ENCODE data around the gene TIPARP. TPM values are rescaled to one million over a fixed set of nuclear protein-coding genes. Genes with fewer than 3 reads are reported as not detected.

The TIPARP gene
- total and polyA plus RNA-seq, 2 of the 13 experiments (the other 11 are each of a cell fraction or from before 2014, with no cell fraction given): 7.3 to 19.7 TPM

GRCh38 chr3:156750874-156751245 is 76.5 kb downstream of the TIPARP start (continued):
- TF ChIP-seq, protein P1, sequence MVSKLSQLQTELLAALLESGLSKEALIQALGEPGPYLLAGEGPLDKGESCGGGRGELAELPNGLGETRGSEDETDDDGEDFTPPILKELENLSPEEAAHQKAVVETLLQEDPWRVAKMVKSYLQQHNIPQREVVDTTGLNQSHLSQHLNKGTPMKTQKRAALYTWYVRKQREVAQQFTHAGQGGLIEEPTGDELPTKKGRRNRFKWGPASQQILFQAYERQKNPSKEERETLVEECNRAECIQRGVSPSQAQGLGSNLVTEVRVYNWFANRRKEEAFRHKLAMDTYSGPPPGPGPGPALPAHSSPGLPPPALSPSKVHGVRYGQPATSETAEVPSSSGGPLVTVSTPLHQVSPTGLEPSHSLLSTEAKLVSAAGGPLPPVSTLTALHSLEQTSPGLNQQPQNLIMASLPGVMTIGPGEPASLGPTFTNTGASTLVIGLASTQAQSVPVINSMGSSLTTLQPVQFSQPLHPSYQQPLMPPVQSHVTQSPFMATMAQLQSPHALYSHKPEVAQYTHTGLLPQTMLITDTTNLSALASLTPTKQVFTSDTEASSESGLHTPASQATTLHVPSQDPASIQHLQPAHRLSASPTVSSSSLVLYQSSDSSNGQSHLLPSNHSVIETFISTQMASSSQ (IDR thresholded peaks at IDR 0.05; ENCODE audit: low read depth): no peak
- TF ChIP-seq, protein P1 (CRISPR knock-in tag; IDR thresholded peaks at IDR 0.05; ENCODE audit: borderline replicate concordance): no peak
- no peak for TF ChIP-seq HES4 (CRISPR knock-in tag; IDR thresholded peaks at IDR 0.05; ENCODE audit: borderline replicate concordance)
- TF ChIP-seq ZBTB25 (CRISPR knock-in tag; IDR thresholded peaks at IDR 0.05): no peak
- no peak for TF ChIP-seq BHLHE40 (IDR thresholded peaks at IDR 0.05; ENCODE audit: low read length)
- no peak for TF ChIP-seq MZF1 (CRISPR knock-in tag; IDR thresholded peaks at IDR 0.05; ENCODE audit: borderline replicate concordance)
- TF ChIP-seq MED1 (CRISPR knock-in tag; IDR thresholded peaks at IDR 0.05): no peak
- no peak for TF ChIP-seq POLR2AphosphoS5 (IDR thresholded peaks at IDR 0.05; ENCODE audit: low read depth, low read length)

DNA sequence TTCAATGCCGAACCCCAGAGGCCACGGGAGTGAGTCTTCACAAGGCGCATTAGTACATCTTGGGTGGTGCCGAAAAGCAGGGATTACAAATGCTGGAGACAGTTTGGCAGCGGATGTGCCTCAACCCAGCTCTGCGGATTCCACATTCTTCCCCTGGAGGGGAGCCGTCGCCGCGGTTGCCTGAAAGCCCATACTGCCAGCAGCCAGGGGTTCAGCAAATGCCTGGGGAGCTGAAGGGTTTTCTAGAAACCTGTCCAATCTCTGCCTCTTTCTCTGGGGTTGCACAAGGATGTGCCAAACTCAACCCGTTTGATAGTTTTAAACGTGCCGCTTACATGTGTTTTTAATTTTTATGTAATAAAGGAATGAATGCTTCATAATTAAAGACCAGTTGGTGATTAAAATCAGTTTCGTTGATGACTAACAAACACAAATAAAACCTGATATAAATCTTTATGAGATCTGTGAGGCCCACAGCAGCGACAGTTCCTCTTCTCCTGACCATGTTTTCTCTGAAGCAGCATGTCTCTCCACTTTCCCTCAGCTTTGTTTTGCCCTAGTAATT is 77.2 kb downstream of the TIPARP start:
- TF ChIP-seq RFX3 (CRISPR knock-in tag; IDR thresholded peaks at IDR 0.05) (no peak), ZNF660 (CRISPR knock-in tag; IDR thresholded peaks at IDR 0.05; ENCODE audit: borderline replicate concordance, low read depth) (no peak)
- POLR2A ChIA-PET: no interaction called here

More for the DNA sequence above, 77.2 kb downstream of the TIPARP start:
- no peaks in the 10 kb centered on the region for H3K79me2 ChIP-seq (ENCODE audit: insufficient read depth, low read length)
- no TSS peak for BruUV-seq (replicated peaks)
- H3K4me1 ChIP-seq (ENCODE audit: insufficient read depth, low read length): peaks cover 25% of the 10 kb centered on the region
- WGBS (ENCODE audit: low lambda C conversion rate): 75% methylated on average over 13 of the region's 15 CpGs
- DNase-seq (ENCODE audit: low spot score) (no peak), ATAC-seq (no peak), FAIRE-seq (no peak)
- peaks cover 12% of the 10 kb centered on the region; the same call in 1 of the 2 replicates for H3K9me3 ChIP-seq (ENCODE audit: low read length)
- no peaks in the 10 kb centered on the region for H3K36me3 ChIP-seq (replicated peaks in 1 of 2; ENCODE audit: control insufficient read depth in 1 of 2, insufficient read depth in 2 of 2, low read length in 2 of 2)
- no peaks in the 10 kb centered on the region for H4K20me1 ChIP-seq (ENCODE audit: insufficient read depth, low read length)
- no peak overlapping the region for H3K4me3 ChIP-seq (replicated peaks in 1 of 3; ENCODE audit: insufficient read depth in 1 of 3, low read depth in 2 of 3, low read length in 3 of 3)
- in situ Hi-C loops (cut with HindIII; ENCODE audit: extremely low pct_ligation_motif_present, low pct_unique_long_range_greater_than_20kb) (no loop called here), intact Hi-C loops (cut with micrococcal nuclease; ENCODE audit: unreplicated experiment) (no loop called here)
- H3K27me3 ChIP-seq (ENCODE audit: control insufficient read depth in 1 of 2, insufficient read depth in 2 of 2, low read length in 2 of 2): no peaks in the 10 kb centered on the region
- CTCF ChIA-PET (ENCODE audit: low intra/inter-chr PET ratio, low total read pairs): no interaction called here
- H3K27ac ChIP-seq (ENCODE audit: extremely low read length, insufficient read depth, low read length): no peak overlapping the region
- H3K4me2 ChIP-seq (ENCODE audit: low read depth, low read length): no peak overlapping the region; the same call in 1 of the 2 replicates
- no peak overlapping the region for H3K9ac ChIP-seq (ENCODE audit: insufficient read depth, low read depth, low read length)
- no peak overlapping the region for H2AFZ ChIP-seq (ENCODE audit: low read length)
